OCI-LY1 (cell line): ENCODE measurements around the gene PRKG1.

Experiments used
- CTCF ChIP-seq: fragments of 200-600 bp; sonication (generic), shearing (Covaris generic); IDR thresholded peaks from 2 replicates; pipeline ENCODE4 v1.5.1; 2017; ENCODE audit warnings: mild to moderate bottlenecking, antibody characterized with exemption, low read length, moderate library complexity, mixed read lengths
- EZH2 ChIP-seq: fragments of 200-600 bp; sonication (generic), shearing (Covaris generic); IDR thresholded peaks from 2 replicates; pipeline ENCODE4 v1.8.0; 2017; ENCODE audit warnings: borderline replicate concordance, mixed run types, mild to moderate bottlenecking, antibody characterized with exemption, low read length, moderate library complexity, mixed read lengths

- no peak for TF ChIP-seq CTCF
- no peak for TF ChIP-seq EZH2
Observed at GRCh38 chr10:51423121-51423452, 348.8 kb downstream of the PRKG1 start.
